Psoas muscle (tissue), 8 donors: ENCODE measurements around the gene GAS6. TPM values are rescaled to one million over a fixed set of nuclear protein-coding genes. Genes with fewer than 3 reads are reported as not detected.
A peak's percentile ranks its signal among the peaks of the same experiment; 100 is the strongest.

Experiments used
- ATAC-seq, 4 donors: fragments of 200-7000 bp; cut with Tn5 transposase; one replicate each; pipeline ENCODE4 v1.9.1; 2020; ENCODE audit warnings: moderate library complexity in 3 of 4, mild to moderate bottlenecking in 2 of 4
- DNase-seq, 2 donors: peaks; one replicate each; pipeline ENCODE4 v3.0.0-alpha.2; 2020
- H3K27ac ChIP-seq: fragments of 200-600 bp; one replicate; pipeline ENCODE4 v1.8.0; 2022
- H3K27me3 ChIP-seq, 3 donors: fragments of 200-600 bp in 1 of 3; one replicate each; pipeline versions ENCODE4 v1.6.1 to v1.8.0; 2013 to 2022; ENCODE audit warnings: low read length in 2 of 3, mild to moderate bottlenecking in 2 of 3, moderate library complexity in 1 of 3; ENCODE audit not compliant: insufficient read depth in 3 of 3
- H3K36me3 ChIP-seq, 2 donors: fragments of 200-600 bp in 1 of 2; one replicate each; pipeline versions ENCODE4 v1.6.1 to v1.8.0; 2013 to 2022; ENCODE audit warnings: low read depth in 1 of 2, mild to moderate bottlenecking in 1 of 2, moderate library complexity in 1 of 2; ENCODE audit not compliant: insufficient read depth in 1 of 2
- H3K4me1 ChIP-seq: fragments of 200-600 bp; one replicate; pipeline ENCODE4 v1.8.0; 2022
- H3K4me3 ChIP-seq: fragments of 200-600 bp; one replicate; pipeline ENCODE4 v1.8.0; 2022; ENCODE audit warnings: mild to moderate bottlenecking
- H3K9me3 ChIP-seq: fragments of 200-600 bp; one replicate; pipeline ENCODE4 v1.8.0; 2022
- WGBS, 3 donors: extraction: QIAGEN DNeasy Blood & Tissue Kit; methylation state at CpG; one replicate each; pipeline versions ENCODE4 v1.1.6 to v1.1.7; 2013; 5-methylcytosine and 5-hydroxymethylcytosine counted together
- intact Hi-C, 2 donors: fragments of 100-400 bp; cut with DNase I; formaldehyde crosslinking; loops; one replicate each; pipeline versions ENCODE4 v1.11.0 to v1.14.2; 2022
- polyA plus RNA-seq, 3 donors: library from polyadenylated mRNA; stranded (reverse); fragments of 200-250 nt; gene quantifications; one replicate each; pipeline ENCODE4 v1.2.3, GENCODE V29; 2013
- total RNA-seq, 4 donors: library from RNA; stranded (reverse); fragmentation: NEBNext Ultra II Directional in 2 of 4; extraction: Animal tissue kit (Norgen Biotek cat#: 25700) in 2 of 4; gene quantifications; one replicate each; pipeline versions ENCODE4 v1.2.1 to v1.2.4, GENCODE V29; 2021 to 2023
- TF ChIP-seq, protein P1 (sequence below): fragments of 200-600 bp; IDR thresholded peaks from one replicate; pipeline ENCODE4 v1.8.0; 2022; ENCODE audit warnings: antibody characterized with exemption
- donor health status: healthy with polysubstance abuse.
- donor health status: DM: no; HTN: no; CAD: no; lungs with moderate emphysema.
- donor health status: Bipolar disorder and iron deficiency.
- donor health status: healthy.
- donor health status: DM: yes; HTN: yes; CAD: no.
- donor health status: DM: no; HTN: no; CAD: no.
- donor health status: DM: no; HTN: no; CAD: no.
- donor health status: DM: yes; HTN: yes; CAD: no.

GAS6 gene
- total and polyA plus RNA-seq, 7 donors, result 51.6 to 103 (median 65.8) TPM

DNA sequence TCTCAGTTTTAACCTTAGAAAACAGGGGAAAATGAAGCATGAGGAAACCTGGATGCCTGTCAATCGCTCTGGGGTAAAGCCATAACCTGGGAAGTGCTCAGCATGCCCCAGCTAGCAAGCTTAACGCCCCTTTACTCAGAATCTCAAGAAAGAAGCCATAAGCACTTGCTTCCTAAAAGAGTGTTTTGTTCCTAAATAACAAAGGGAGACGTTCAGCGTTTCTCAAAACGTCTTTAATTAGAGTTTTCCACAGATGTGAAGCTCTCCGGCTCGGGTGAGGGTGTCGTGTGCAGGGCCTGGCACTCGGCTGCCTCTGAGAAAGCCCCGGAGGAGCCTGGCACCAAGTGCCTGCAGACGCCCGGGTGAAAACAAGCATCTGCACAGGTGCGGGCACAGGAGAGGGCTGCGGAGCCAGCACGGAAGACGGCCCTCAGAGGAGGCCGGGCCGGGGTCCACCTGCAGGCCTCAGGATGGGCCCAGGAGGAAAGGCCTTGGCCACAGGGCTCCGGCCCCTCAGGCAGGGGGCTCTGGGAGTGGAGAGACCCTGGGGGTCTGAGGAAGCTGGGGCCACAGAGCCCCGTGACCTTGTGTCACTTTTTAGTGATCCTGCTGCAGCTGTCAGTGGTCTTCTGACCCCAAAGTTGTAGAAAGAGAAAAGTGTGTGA is 6.2 kb downstream of the GAS6 start:
- Histone ChIP-seq H3K27me3 (no peaks in the 10 kb centered on the region), H3K4me3 (no peak overlapping the region), H3K36me3 (peaks cover 0 to 9% of the 10 kb centered on the region in 2 donors), H3K9me3 (no peaks in the 10 kb centered on the region), H3K27ac (no peak overlapping the region), H3K4me1 (peaks cover 78% of the 10 kb centered on the region)
- no peak for ATAC-seq
- no peak for DNase-seq
- intact Hi-C loops, result no loop called here
- TF ChIP-seq, protein P1, sequence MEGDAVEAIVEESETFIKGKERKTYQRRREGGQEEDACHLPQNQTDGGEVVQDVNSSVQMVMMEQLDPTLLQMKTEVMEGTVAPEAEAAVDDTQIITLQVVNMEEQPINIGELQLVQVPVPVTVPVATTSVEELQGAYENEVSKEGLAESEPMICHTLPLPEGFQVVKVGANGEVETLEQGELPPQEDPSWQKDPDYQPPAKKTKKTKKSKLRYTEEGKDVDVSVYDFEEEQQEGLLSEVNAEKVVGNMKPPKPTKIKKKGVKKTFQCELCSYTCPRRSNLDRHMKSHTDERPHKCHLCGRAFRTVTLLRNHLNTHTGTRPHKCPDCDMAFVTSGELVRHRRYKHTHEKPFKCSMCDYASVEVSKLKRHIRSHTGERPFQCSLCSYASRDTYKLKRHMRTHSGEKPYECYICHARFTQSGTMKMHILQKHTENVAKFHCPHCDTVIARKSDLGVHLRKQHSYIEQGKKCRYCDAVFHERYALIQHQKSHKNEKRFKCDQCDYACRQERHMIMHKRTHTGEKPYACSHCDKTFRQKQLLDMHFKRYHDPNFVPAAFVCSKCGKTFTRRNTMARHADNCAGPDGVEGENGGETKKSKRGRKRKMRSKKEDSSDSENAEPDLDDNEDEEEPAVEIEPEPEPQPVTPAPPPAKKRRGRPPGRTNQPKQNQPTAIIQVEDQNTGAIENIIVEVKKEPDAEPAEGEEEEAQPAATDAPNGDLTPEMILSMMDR, result no peak
- WGBS, 3 donors, result 65 to 74% (median 66%) methylated on average over 20 of the region's 20 CpGs

DNA sequence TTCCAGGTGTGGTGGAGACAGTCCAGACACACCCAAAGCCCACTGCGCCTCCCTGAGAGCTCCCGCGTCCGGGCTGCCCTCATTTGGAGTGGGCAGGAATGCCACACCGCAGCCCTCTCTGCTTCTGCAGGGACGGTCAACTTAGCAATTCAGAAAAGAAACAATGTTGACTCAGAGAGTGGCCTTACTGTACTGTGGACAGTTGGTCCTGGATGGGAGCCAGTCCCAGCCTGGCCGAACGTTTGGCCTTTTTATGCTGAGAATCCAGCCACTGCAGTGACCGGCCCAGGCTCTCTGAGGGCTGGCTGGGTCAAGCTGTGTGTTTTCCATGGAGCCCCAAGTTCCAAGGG is 7.2 kb downstream of the GAS6 start:
- no peak overlapping the region for H3K4me3 ChIP-seq
- H3K36me3 ChIP-seq, result peaks cover 0 to 9% of the 10 kb centered on the region in 2 donors
- ATAC-seq, result peak; percentile 47 to 68 (median 52)
- peaks cover 72% of the 10 kb centered on the region for H3K4me1 ChIP-seq
- H3K27ac ChIP-seq, result peak overlapping the region; percentile 82
- 35 to 37% (median 36%) methylated on average over 9 of the region's 9 CpGs for WGBS, 3 donors
- TF ChIP-seq, protein P1, result no peak
- H3K27me3 ChIP-seq, result no peaks in the 10 kb centered on the region
- no peaks in the 10 kb centered on the region for H3K9me3 ChIP-seq
- intact Hi-C loops, result no loop called here
- peak; percentile 61 to 80 for DNase-seq

DNA sequence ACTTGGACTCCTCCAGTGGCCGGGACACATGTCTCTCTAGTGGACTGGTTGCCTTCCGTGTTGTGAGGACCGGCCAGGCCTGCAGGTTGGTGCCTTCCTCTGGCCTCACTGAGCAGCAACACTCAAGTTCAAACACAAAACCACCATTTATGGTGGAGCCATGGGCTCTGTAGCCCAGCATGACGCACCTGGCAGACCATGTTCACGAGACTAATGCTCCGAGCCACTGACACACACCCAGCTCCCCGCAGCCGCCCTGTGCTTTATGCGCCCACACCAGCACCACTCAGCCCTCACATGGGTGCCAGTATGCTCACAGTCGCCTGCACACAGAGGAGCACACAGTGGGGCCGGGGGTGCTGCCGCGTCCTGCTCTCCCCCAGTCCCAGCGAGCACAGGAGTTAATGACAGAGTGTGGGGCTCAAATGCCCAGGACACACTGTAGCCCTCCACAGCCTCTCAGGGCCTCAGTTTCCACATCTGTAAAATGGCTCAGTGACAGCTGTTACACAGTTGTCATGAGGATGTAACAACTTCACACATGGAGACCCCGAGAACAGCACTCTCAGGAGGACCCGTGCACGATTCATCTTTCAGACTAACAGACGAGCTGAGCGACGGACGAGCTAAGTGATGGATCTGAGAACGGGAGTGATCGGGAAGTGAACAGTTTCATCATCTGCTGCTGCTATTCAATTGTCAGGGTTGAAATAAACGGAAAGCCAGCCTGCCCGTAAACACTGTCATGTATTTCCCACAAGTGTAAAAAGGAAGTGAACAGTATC is 7.8 kb downstream of the GAS6 start:
- Histone ChIP-seq H3K36me3 (peaks cover 0 to 7% of the 10 kb centered on the region in 2 donors), H3K4me1 (peaks cover 66% of the 10 kb centered on the region), H3K27me3 (no peaks in the 10 kb centered on the region), H3K27ac (peak overlapping the region; percentile 82), H3K4me3 (peak overlapping the region; percentile 22), H3K9me3 (no peaks in the 10 kb centered on the region)
- TF ChIP-seq, protein P1, result no peak
- DNase-seq, result no peak
- ATAC-seq, result peak in 3 of 4 donors; percentile 1 to 9 (median 1)
- 79 to 87% (median 79%) methylated on average over 25 of the region's 25 CpGs for WGBS, 3 donors
- intact Hi-C loops, result loop anchor here in 1 of 2 donors (2.0 kb wide), 2 partner anchors 17 to 71 kb away; no protein-coding TSS in a partner anchor

DNA sequence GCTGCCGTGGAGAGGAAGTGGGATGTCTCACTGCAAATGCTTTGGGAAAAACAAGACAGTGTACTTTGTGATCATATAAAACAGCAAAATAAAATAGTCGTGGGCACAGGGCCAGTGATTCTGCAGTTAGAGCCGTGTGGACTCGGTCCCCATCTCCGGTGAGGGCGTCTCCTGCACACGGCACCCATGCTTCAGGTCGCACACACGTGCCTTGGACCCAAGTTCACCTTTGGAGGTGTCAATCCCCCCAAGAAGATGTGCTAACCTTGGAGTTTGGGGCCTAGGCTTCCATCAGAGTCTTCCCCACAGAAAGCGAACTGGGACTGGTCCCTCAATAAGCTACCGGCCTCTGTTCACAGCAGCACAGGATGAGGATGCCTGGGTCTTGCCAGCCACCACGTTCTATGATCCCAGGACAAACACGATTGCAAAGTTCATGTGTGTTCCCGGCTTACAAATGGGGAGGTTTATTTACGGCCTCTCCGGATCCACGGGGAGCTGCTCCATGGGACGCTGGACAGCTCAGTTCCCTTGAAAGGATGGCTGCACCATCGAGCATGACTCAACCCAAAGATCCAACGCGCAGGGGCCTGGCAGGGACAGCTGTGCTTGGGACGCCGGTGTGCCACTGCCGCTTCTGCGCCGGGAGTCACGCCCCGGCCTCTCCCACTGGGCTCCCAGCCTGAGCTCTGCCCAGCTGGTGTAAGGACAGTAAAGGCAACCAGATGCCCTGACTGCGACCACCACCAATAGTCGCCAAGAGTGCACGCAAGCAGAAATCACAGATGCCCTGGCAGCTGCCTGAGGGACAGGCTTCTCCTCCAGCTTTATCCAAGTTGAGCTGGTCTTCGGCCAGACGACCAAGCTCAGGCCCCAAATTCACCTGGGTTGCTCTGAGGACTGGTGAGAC is 8.6 kb downstream of the GAS6 start:
- Histone ChIP-seq H3K27ac (peak overlapping the region; percentile 82), H3K9me3 (no peaks in the 10 kb centered on the region), H3K4me3 (peak overlapping the region; percentile 22), H3K27me3 (no peaks in the 10 kb centered on the region), H3K36me3 (peaks cover 0 to 10% of the 10 kb centered on the region in 2 donors), H3K4me1 (peaks cover 61% of the 10 kb centered on the region)
- DNase-seq (peak; percentile 76 to 93), ATAC-seq (peak; percentile 92 to 95 (median 92))
- TF ChIP-seq, protein P1, result no peak
- intact Hi-C loops, result loop anchor here in 1 of 2 donors (2.0 kb wide), 2 partner anchors 16 to 72 kb away; no protein-coding TSS in a partner anchor
- 34 to 47% (median 36%) methylated on average over 33 of the region's 33 CpGs for WGBS, 3 donors
